ENCODE data around the gene HOXB3.

The HOXB3 gene

GRCh38 chr17:48625495-48626244, 35.6 kb upstream of the HOXB3 start:
- no peak for DNase-seq

GRCh38 chr17:48624544-48625494, 34.8 kb upstream of the HOXB3 start:
- DNase-seq: no peak

DNA sequence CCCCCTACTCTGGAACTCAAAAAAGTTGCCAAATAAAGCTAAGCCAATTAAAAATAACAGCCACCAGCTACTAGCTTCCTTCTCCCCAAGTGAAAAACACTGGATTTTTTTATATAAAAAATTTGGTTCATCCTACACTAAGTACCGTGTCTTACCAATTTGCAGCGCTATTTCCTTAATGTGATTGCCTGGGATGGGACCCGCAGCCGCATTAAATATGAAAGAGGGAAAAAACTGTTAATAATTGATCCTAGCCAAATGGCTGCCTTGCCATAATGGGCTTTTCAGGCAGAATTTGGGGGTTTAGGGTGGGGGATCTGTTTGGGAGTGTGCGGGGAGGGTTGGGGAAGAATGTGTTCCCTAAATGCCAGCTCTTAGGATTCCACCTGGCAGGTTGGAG, 34.1 kb upstream of the HOXB3 start:
- no peak for DNase-seq

- DNase-seq: no peak
These were observed 33.5 kb upstream of the HOXB3 start for GRCh38 chr17:48623583-48623982.

- no peak for DNase-seq
These were observed 32.8 kb upstream of the HOXB3 start for GRCh38 chr17:48622857-48623256.

DNA sequence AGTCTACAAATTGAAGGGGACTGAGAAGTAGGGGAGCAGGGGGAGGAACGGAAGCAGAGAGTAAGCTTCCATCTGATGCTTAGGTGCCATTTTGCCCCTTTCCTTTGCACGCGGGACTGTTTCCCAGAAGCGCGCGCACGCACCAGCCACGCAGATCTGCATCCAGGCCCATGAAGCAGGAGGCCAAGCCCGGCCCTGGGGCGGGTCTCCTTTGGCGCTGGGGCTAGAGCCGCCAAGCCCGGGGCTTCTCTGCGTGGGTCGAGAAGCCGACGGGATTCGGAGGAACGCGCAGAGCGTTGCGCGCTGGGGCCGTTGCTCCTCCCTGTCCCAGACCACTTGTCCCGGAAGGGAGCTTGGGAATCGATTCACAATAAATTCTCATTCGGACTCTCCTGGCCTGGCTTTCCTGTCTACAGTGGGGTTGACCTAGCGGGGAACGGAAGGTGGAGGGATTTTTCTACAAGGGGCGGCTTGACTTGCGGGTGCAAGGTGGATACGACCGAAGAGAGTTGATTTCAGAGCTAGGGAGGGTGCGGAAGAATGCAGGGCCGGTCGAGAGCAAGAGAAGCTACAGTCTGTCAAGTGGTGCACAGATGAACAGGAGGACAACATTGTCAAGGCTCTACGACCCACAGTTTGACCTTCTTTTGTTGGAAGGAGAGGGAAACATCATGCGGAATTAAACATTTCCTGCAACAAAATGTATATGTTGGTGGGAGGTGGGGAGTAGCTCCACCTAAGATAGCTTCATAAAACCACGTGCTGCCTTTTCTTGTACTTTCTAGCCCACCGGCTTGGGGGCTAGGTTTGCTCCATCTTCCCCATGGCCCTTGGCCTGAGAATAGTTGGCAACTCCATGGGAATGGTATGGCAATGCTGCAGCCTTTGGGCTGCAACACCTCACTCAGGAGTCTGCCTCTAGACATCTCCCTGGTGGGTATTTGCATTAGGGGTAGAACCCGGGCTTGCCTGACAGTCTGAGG, 31.7 kb upstream of the HOXB3 start:
- no peak for DNase-seq

- DNase-seq: no peak
These were observed 30.6 kb upstream of the HOXB3 start for GRCh38 chr17:48620461-48621139.

GRCh38 chr17:48619826-48620449, 29.9 kb upstream of the HOXB3 start:
- DNase-seq: no peak

- DNase-seq: peak; percentile 57 to 82 (median 62)
These were observed 28.3 kb upstream of the HOXB3 start for GRCh38 chr17:48618256-48618896.

GRCh38 chr17:48617471-48618255, 27.6 kb upstream of the HOXB3 start:
- no peak for DNase-seq

- DNase-seq: no peak
These were observed 26.9 kb upstream of the HOXB3 start for GRCh38 chr17:48616717-48617470.

DNA sequence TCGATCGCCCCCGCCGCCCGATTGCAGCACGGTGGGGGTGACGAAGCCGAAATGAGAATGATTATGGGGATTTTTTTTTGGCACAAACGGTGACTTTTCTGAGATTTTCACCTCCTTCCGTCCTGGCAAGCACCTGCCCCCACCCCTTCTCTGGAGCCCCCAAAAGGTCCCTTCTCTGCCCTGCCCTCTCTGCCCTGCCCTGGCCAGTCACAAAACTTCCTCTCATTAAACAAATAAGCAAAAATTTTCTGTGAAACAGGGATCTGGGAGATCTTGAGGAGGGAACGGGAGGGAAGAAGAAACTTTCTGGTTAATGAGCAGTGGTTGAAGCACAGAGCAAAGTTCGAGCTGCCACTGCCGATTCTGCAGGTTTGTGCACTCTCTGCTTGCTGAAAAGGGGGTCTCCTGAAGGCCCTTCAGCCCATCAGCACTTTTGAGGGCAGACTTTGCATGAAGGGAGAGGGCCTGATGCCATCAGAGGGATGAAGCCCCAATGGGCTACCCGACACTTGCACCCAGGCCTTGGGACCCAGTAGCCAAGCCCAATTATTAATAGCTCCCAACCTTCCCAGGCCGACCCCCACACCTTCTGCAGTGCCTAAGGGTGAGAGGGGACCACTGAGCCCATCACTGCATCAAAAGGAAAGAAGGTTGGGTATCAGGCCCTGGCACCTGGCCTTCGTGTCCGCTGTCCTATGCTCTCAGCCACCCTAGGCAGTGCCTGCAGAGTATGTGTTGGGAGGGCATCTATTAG, 26.1 kb upstream of the HOXB3 start:
- no peak for DNase-seq

GRCh38 chr17:48615047-48615962, 25.3 kb upstream of the HOXB3 start, which contains the start of gene HOXB8:
Gene HOXB8, minus strand, starts transcription at chr17:48615292. Its CDS starts 588 bp downstream, at chr17:48614704.
- no peak for DNase-seq

GRCh38 chr17:48613862-48614694, 24.0 kb upstream of the HOXB3 start:
- DNase-seq: no peak

- DNase-seq: peak in 1 of 4 experiments; percentile 29
These were observed 23.0 kb upstream of the HOXB3 start for GRCh38 chr17:48612854-48613691.

GRCh38 chr17:48612456-48612853, 22.4 kb upstream of the HOXB3 start:
- DNase-seq: no peak

Measured in activated CD4-positive, CD25-positive, alpha-beta regulatory T cell (primary cell).